ENCODE data around the gene PIP4P1. TPM values are rescaled to one million over a fixed set of nuclear protein-coding genes. Genes with fewer than 3 reads are reported as not detected.
A peak's percentile ranks its signal among the peaks of the same experiment; 100 is the strongest.

The PIP4P1 gene
- polyA plus RNA-seq, 3 donors: 19.4 to 106 (median 21.2) TPM

DNA sequence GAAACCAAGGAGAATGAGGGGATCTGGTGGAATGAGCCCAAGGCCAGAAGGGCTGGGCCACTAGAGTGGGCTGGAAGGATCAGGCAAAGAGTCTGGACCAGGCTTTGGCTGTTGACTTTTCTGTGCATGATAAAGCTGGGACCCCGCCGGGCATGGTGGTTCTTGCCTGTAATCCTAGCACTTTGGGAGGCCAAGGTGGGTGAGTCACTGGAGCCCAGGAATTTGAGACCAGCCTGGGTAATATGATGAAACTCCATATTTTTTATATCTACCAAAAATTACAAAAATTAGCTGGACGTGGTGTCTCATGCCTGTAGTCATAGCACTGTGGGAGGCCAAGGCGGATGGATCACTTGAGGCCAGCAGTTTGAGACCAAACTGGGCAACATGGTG, 24.9 kb downstream of the PIP4P1 start:
- Histone ChIP-seq H3K9ac (ENCODE audit: insufficient read depth, low read length, poor library complexity, severe bottlenecking) (no peak overlapping the region), H3K27ac (ENCODE audit: low read depth in 1 of 2, low read length in 2 of 2) (no peak overlapping the region), H3K36me3 (replicated peaks in 1 of 2; ENCODE audit: control insufficient read depth in 1 of 2, insufficient read depth in 2 of 2, low read length in 2 of 2) (no peaks in the 10 kb centered on the region), H3K9me3 (replicated peaks in 1 of 2; ENCODE audit: control insufficient read depth in 1 of 2, insufficient read depth in 1 of 2, low read length in 2 of 2) (no peaks in the 10 kb centered on the region), H4K20me1 (ENCODE audit: insufficient read depth, low read length) (no peaks in the 10 kb centered on the region), H3K4me3 (replicated peaks in 1 of 3; ENCODE audit: low read depth in 2 of 3, low read length in 3 of 3) (no peak overlapping the region), H3K27me3 (ENCODE audit: control insufficient read depth in 2 of 2, insufficient read depth in 2 of 2, low read length in 2 of 2) (no peaks in the 10 kb centered on the region), H3K4me2 (replicated peaks; ENCODE audit: extremely low read depth, low read length, poor library complexity, severe bottlenecking) (no peak overlapping the region), H3K79me2 (ENCODE audit: insufficient read depth, low read length) (no peaks in the 10 kb centered on the region), H3K4me1 (ENCODE audit: control insufficient read depth in 1 of 2, insufficient read depth in 2 of 2, low read length in 2 of 2) (peaks cover 30 to 36% of the 10 kb centered on the region in 2 donors), H2AFZ (ENCODE audit: insufficient read depth, low read depth, low read length, poor library complexity, severe bottlenecking) (no peak overlapping the region)
- H3K4me3 Mint-ChIP-seq: no peak overlapping the region
- H3K36me3 Mint-ChIP-seq: peaks cover 0 to 2% of the 10 kb centered on the region in 2 donors
- WGBS (ENCODE audit: insufficient coverage): 100% methylated on average over 1 of the region's 4 CpGs
- no peak overlapping the region for H3K27ac Mint-ChIP-seq
- peaks cover 0 to 9% (median 3%) of the 10 kb centered on the region in 7 donors for H3K9me3 Mint-ChIP-seq
- TF ChIP-seq CTCF (IDR thresholded peaks at IDR 0.05): no peak
- intact Hi-C loops (cut with micrococcal nuclease): no loop called here
- DNase-seq: no peak
- H3K4me1 Mint-ChIP-seq: peaks cover 41% of the 10 kb centered on the region
- peaks cover 0 to 5% (median 0%) of the 10 kb centered on the region in 3 donors for H3K27me3 Mint-ChIP-seq (ENCODE audit: low read depth in 3 of 3)

- Mint-ChIP-seq H3K4me1 (peaks cover 39% of the 10 kb centered on the region), H3K4me3 (no peak within 1 kb of the TSS)
- 98% methylated on average over 17 of the region's 17 CpGs for WGBS (ENCODE audit: insufficient coverage)
Measured at GRCh38 chr14:20435582-20436362, 25.5 kb downstream of the PIP4P1 start, which contains the start of gene KLHL33. Gene KLHL33, minus strand, starts transcription at chr14:20436166. Its CDS starts 355 bp downstream, at chr14:20435811.

More at GRCh38 chr14:20435582-20436362, 25.5 kb downstream of the PIP4P1 start, which contains the start of gene KLHL33:
- peaks cover 25 to 31% of the 10 kb centered on the region in 2 donors for H3K4me1 ChIP-seq (ENCODE audit: control insufficient read depth in 1 of 2, insufficient read depth in 2 of 2, low read length in 2 of 2)
- H3K27me3 ChIP-seq (ENCODE audit: control insufficient read depth in 2 of 2, insufficient read depth in 2 of 2, low read length in 2 of 2): no peaks in the 10 kb centered on the region
- DNase-seq: no peak
- H3K36me3 ChIP-seq (replicated peaks in 1 of 2; ENCODE audit: control insufficient read depth in 1 of 2, insufficient read depth in 2 of 2, low read length in 2 of 2): no peaks in the 10 kb centered on the region
- peak within 1 kb of the TSS in 1 of 7 donors; percentile 75 for H3K27ac Mint-ChIP-seq
- peaks cover 0 to 5% (median 0%) of the 10 kb centered on the region in 3 donors for H3K27me3 Mint-ChIP-seq (ENCODE audit: low read depth in 3 of 3)
- H3K9me3 ChIP-seq (replicated peaks in 1 of 2; ENCODE audit: control insufficient read depth in 1 of 2, insufficient read depth in 1 of 2, low read length in 2 of 2): no peaks in the 10 kb centered on the region
- no peak within 1 kb of the TSS for H3K4me2 ChIP-seq (replicated peaks; ENCODE audit: extremely low read depth, low read length, poor library complexity, severe bottlenecking)
- TF ChIP-seq CTCF (IDR thresholded peaks at IDR 0.05): no peak
- peaks cover 0 to 8% (median 3%) of the 10 kb centered on the region in 7 donors for H3K9me3 Mint-ChIP-seq
- H3K27ac ChIP-seq (ENCODE audit: low read depth in 1 of 2, low read length in 2 of 2): no peak within 1 kb of the TSS
- H3K9ac ChIP-seq (ENCODE audit: insufficient read depth, low read length, poor library complexity, severe bottlenecking): no peak within 1 kb of the TSS
- peaks cover 0 to 2% of the 10 kb centered on the region in 2 donors for H3K36me3 Mint-ChIP-seq
- H3K79me2 ChIP-seq (ENCODE audit: insufficient read depth, low read length): no peaks in the 10 kb centered on the region
- H3K4me3 ChIP-seq (replicated peaks in 1 of 3; ENCODE audit: low read depth in 2 of 3, low read length in 3 of 3): no peak within 1 kb of the TSS
- intact Hi-C loops (cut with micrococcal nuclease): no loop called here
- no peaks in the 10 kb centered on the region for H4K20me1 ChIP-seq (ENCODE audit: insufficient read depth, low read length)
- H2AFZ ChIP-seq (ENCODE audit: insufficient read depth, low read depth, low read length, poor library complexity, severe bottlenecking): no peak within 1 kb of the TSS
